ENCODE results near the gene TWIST2. TPM values are rescaled to one million over a fixed set of nuclear protein-coding genes. Genes with fewer than 3 reads are reported as not detected.

The TWIST2 gene
- total RNA-seq, 1 experiment from 2014 or later: 0.22 TPM

DNA sequence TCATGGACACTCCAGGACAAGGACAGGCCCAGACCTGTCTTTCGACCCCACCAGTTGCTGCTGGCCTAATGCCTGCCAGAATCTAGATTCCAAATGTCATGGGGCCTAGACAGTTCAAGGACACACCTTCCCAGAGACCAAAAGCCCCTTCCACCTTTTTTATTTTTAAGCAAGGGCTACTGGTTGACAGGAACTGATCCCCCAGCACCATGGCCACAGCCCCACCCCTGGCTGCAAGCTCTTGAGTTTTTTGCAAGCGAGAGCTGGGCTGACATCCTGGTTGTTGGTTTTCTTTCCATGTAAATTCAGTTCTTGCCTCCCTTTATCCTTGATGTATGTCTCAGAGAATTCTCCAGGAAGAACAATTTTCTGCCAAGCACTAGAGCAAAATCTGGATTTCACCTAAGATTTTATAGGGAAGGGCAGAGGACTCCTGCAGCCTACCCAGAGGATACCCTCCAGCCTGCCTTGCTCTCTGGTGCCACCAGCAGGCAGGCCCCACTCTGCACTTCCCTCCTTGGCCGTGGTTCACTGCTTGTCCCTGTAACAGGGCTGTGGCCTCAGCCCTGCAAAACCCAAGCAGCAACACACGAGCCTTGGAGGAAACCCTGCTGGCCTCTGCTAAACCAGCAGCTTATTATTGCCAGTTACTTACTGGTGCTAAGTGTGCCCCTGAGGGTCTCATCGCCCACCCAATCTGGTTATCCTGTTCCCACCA is 97.7 kb downstream of the TWIST2 start:
- H3K14ac ChIP-seq (ENCODE audit: insufficient read depth, low read length): no peak overlapping the region
- H3K23ac ChIP-seq (ENCODE audit: insufficient read length, low read depth, low read length): no peak overlapping the region
- H3K9ac ChIP-seq (ENCODE audit: extremely low read depth, insufficient read length, low read length): no peak overlapping the region
- H4K91ac ChIP-seq (ENCODE audit: insufficient read length, low read depth, low read length): no peak overlapping the region
- H3K9me3 ChIP-seq (ENCODE audit: control insufficient read depth, low read depth, low read length): no peaks in the 10 kb centered on the region
- DNase-seq: peak; percentile 88
- TF ChIP-seq, protein P1, sequence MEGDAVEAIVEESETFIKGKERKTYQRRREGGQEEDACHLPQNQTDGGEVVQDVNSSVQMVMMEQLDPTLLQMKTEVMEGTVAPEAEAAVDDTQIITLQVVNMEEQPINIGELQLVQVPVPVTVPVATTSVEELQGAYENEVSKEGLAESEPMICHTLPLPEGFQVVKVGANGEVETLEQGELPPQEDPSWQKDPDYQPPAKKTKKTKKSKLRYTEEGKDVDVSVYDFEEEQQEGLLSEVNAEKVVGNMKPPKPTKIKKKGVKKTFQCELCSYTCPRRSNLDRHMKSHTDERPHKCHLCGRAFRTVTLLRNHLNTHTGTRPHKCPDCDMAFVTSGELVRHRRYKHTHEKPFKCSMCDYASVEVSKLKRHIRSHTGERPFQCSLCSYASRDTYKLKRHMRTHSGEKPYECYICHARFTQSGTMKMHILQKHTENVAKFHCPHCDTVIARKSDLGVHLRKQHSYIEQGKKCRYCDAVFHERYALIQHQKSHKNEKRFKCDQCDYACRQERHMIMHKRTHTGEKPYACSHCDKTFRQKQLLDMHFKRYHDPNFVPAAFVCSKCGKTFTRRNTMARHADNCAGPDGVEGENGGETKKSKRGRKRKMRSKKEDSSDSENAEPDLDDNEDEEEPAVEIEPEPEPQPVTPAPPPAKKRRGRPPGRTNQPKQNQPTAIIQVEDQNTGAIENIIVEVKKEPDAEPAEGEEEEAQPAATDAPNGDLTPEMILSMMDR (conservative IDR thresholded peaks at IDR 0.05): peak; percentile 93
- no peak overlapping the region for H2BK15ac ChIP-seq (ENCODE audit: low read depth, low read length)
- H3K27me3 ChIP-seq (ENCODE audit: insufficient read depth, low read length): no peaks in the 10 kb centered on the region
- H3K56ac ChIP-seq (ENCODE audit: insufficient read length, low read depth, low read length): no peak overlapping the region
- no peak overlapping the region for H3T11ph ChIP-seq (ENCODE audit: low read length)
- H3K79me1 ChIP-seq (ENCODE audit: insufficient read depth, low read depth, low read length, poor library complexity, severe bottlenecking): no peaks in the 10 kb centered on the region
- no peak overlapping the region for H4K5ac ChIP-seq (ENCODE audit: insufficient read length, low read depth, low read length)
- WGBS (ENCODE audit: extremely low coverage, insufficient read length, low lambda C conversion rate): no CpG with 5 or more reads among the region's 5 CpGs
- no peak overlapping the region for H2BK120ac ChIP-seq (ENCODE audit: low read depth, low read length, poor library complexity, severe bottlenecking)
- no peak overlapping the region for H3K4me3 Mint-ChIP-seq
- H2BK5ac ChIP-seq (ENCODE audit: insufficient read length, low read length): no peak overlapping the region
- H3K4me2 ChIP-seq (ENCODE audit: insufficient read depth, insufficient read length, low read length): no peak overlapping the region
- H3K23me2 ChIP-seq (ENCODE audit: insufficient read length, low read depth, low read length, poor library complexity, severe bottlenecking): no peaks in the 10 kb centered on the region
- H2BK12ac ChIP-seq (ENCODE audit: insufficient read length, low read depth, low read length): no peak overlapping the region
- H3K4me1 Mint-ChIP-seq: 0 out of 4 replicates have a peak, but pooled peaks cover 0 to 3% of the 10 kb centered on the region in 2 experiments
- H3K27ac ChIP-seq (ENCODE audit: insufficient read length, low read depth, low read length): no peak overlapping the region
- H4K20me1 ChIP-seq (ENCODE audit: control insufficient read depth, insufficient read depth, insufficient read length): no peaks in the 10 kb centered on the region
- no peak overlapping the region for H3K27ac Mint-ChIP-seq
- H3K36me3 Mint-ChIP-seq (ENCODE audit: insufficient read depth in 1 of 3, low read depth in 3 of 3): no peaks in the 10 kb centered on the region
- H2AFZ ChIP-seq (ENCODE audit: low read length): no peak overlapping the region
- no peak overlapping the region for H2AK5ac ChIP-seq (ENCODE audit: insufficient read length, low read length)
- H3K4me1 ChIP-seq (ENCODE audit: insufficient read depth, low read length): no peaks in the 10 kb centered on the region
- H3K79me2 ChIP-seq (ENCODE audit: insufficient read depth, low read length): no peaks in the 10 kb centered on the region
- no peak overlapping the region for H4K8ac ChIP-seq (replicated peaks; ENCODE audit: insufficient read length, low read depth, low read length)
- no peaks in the 10 kb centered on the region; a peak in 1 of 5 replicates for H3K9me3 Mint-ChIP-seq
- no peak overlapping the region for H2BK20ac ChIP-seq (ENCODE audit: low read depth, low read length, poor library complexity, severe bottlenecking)
- H3K27me3 Mint-ChIP-seq (ENCODE audit: low read depth): peaks cover 12% of the 10 kb centered on the region
- no peak overlapping the region for H3K18ac ChIP-seq (ENCODE audit: insufficient read length, low read depth, low read length)
- H3K4ac ChIP-seq (ENCODE audit: low read depth, low read length): no peak overlapping the region

Measured in H9 (cell line).